ELF-1 (cell line): ENCODE data around the gene EDN3.

ENCODE experiments used
- DNase-seq: peaks from one replicate; pipeline ENCODE4 v3.0.0-alpha.2; 2016; ENCODE audit warnings: low read depth, low spot score

Gene EDN3

DNA sequence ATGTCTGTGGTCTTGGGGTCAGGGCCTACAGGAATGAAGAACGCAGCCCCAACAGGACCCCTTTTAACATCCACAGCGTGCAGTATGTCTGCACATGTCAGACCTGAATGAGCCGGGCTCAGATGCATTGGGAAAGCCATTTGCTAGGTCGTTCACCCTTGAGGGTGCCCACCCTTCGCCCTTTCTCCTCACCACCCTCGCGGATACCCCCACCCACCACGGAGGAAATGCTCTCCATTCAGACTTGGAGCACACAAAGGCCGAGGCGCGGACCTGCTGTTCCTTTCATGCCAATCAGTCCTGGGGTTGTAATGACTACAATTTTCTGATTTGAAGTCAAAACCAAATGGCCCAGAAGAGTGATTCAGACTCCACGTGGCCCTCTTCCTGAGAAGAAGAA is 62.7 kb downstream of the EDN3 start:
- no peak for DNase-seq

DNA sequence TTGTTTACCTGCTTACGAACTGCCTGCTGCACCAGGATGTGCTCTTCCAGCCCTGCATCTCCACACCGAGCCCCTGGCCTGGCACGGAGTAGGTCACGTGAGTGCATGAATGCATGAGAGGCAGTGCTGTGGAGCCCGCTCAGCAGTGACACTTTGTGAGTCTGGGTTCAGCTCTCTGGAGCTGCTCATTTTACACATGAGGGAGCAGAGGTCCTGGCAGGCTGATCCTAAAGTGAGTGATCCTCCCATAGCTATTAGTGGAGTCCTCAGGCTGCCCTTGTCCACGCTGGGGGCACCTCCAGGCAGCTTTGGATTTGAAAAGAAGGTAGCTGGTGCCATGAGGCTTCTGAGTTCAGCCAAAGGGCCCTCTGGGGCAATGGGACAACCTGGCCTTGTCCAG is 64.2 kb downstream of the EDN3 start:
- DNase-seq: no peak

DNA sequence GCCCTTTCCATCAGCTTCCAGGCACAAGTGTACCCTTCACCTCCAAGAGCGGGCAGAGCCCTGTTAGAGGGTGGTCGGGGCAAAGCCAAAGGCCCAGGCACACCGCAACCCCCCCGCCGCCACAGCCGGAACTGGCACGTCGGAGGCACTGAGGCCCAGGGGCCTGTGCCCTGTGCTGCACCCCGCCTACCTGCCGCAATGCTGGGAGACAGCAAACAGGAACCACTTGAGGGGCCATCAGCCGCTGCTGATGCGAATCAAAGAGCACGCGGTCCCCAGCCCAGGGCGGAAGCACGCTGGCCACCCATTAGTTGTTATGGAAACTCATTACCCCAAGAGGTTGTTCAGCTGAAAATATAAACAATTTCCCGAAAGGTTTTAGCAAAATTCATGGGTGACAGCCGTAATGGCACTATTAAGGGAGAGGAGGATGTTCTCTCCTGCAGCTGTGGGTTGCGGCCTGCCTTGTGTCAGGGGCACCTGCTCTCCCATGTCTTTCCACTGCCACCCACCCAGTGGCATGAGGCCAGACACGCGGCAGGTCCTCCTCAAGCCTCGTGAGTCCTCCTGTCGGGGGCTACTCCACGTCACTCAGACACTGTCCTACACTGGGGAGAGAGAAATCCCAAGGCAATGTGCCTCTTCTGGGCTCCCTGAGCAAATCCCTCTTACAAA is 65.3 kb downstream of the EDN3 start:
- no peak for DNase-seq

DNA sequence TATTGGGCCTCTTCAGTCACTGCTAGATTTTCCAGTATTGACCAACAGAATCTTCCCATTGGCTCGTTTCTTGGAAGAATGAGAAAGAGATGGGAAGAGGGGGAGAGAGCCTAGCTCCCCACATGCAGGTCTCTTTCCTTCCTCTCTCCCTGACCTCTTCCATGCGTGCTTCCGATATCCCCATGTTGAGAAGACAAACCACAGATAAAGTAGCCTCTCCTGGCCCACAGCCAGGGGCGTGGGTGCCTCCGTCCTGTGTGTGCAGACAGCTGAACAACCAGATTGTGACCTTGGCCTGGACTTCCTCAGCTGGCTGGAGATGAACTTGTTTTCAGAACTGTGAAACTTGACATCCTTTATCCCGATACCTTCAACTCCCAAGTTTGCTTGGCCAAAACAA is 71.0 kb downstream of the EDN3 start:
- DNase-seq: no peak

DNA sequence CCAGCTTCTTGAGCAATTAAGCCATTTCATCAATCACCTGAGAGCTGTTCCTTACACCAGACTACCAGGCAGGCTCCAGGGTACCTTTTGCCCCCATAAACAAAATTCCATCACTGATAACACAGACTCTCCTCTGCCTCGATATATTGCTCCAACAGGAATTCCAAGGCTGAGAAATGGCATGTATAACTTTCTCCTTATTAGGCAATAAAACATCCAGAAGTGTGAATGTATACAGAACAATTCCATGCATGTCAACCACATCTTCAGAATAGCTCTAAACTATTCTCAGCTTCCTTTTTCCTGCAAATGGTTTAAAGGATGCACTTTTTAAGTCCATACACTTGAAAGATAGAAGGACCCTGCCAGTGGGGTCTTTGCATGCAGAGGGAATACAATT is 73.8 kb downstream of the EDN3 start:
- no peak for DNase-seq

DNA sequence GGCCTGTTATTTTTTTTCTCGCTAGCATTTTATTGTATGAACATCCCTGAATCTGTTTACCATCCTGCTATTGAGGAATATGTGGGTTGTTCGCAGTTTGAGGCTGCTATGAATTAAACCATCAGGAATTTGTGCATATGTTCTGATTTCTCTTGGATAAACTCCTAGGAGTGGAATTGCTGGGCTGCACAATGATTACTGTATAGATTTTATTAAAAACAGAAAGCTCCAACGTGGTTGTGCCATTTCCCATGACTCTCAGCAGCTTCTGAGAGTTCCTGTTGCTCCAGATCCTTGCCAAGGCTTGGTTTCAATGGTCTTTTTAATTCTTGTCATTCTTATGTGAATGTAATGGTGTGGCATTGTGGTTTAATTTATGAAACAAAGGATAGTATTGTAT is 75.1 kb downstream of the EDN3 start:
- no peak for DNase-seq
